Endodermal cell (in vitro differentiated cells): ENCODE data around the gene DUSP6. TPM values are rescaled to one million over a fixed set of nuclear protein-coding genes. Genes with fewer than 3 reads are reported as not detected.

Experiments used
- DNase-seq: peaks from one replicate; pipeline ENCODE4 v3.0.0-alpha.2; 2017
- H3K27ac ChIP-seq: 2 replicates; pipeline ENCODE4 v1.5.1; 2013; ENCODE audit warnings: mild to moderate bottlenecking, low read depth, low read length, moderate library complexity
- H3K27me3 ChIP-seq: 2 replicates; pipeline ENCODE4 v1.6.1; 2013; ENCODE audit warnings: mild to moderate bottlenecking, low read length, moderate library complexity; ENCODE audit not compliant: insufficient read depth, control insufficient read depth, poor library complexity, severe bottlenecking
- H3K36me3 ChIP-seq: 2 replicates; pipeline ENCODE4 v1.7.0; 2013; ENCODE audit warnings: mild to moderate bottlenecking, low read length, moderate library complexity; ENCODE audit not compliant: control insufficient read depth, insufficient read depth
- H3K4me1 ChIP-seq: one replicate; pipeline ENCODE4 v1.7.0; 2013; ENCODE audit warnings: low read length; ENCODE audit not compliant: control insufficient read depth, insufficient read depth
- H3K4me3 ChIP-seq: 2 replicates; pipeline ENCODE4 v1.5.1; 2013; ENCODE audit warnings: mild to moderate bottlenecking, low read length, moderate library complexity
- H3K9ac ChIP-seq: 2 replicates; pipeline ENCODE4 v1.6.1; 2013; ENCODE audit warnings: mild to moderate bottlenecking, low read length, moderate library complexity; ENCODE audit not compliant: poor library complexity, severe bottlenecking; ENCODE audit errors: extremely low read depth
- H3K9me3 ChIP-seq: 2 replicates; pipeline ENCODE4 v1.6.1; 2013; ENCODE audit warnings: mild to moderate bottlenecking, low read length, moderate library complexity; ENCODE audit not compliant: control insufficient read depth
- H3K27ac Mint-ChIP-seq: 2 replicates; pipeline ENCODE4 v1.8.0; 2020; ENCODE audit warnings: mixed read lengths
- H3K27me3 Mint-ChIP-seq: 2 replicates; pipeline ENCODE4 v1.8.0; 2021; ENCODE audit warnings: mild to moderate bottlenecking, mixed read lengths; ENCODE audit not compliant: insufficient read depth
- H3K36me3 Mint-ChIP-seq: 2 replicates; pipeline ENCODE4 v1.8.0; 2020; ENCODE audit warnings: low read depth, mixed read lengths
- H3K4me1 Mint-ChIP-seq: 2 replicates; pipeline ENCODE4 v1.8.0; 2020; ENCODE audit warnings: mixed read lengths
- H3K4me3 Mint-ChIP-seq: 2 replicates; pipeline ENCODE4 v1.8.0; 2020; ENCODE audit warnings: mild to moderate bottlenecking, moderate library complexity, mixed read lengths
- H3K9me3 Mint-ChIP-seq: 2 replicates; pipeline ENCODE4 v1.8.0; 2020; ENCODE audit warnings: mild to moderate bottlenecking, mixed read lengths
- CTCF ChIP-seq: fragments of 200-600 bp; sonication (generic); conservative IDR thresholded peaks from 2 replicates; pipeline ENCODE4 v1.5.0; 2021; ENCODE audit warnings: antibody characterized with exemption, mild to moderate bottlenecking
- WGBS, 2 experiments: methylation state at CpG; one replicate each; pipeline versions ENCODE4 v1.1.5 to v1.1.7; 2013; ENCODE audit warnings: missing lambda C conversion rate in 2 of 2, mixed read lengths in 1 of 2; ENCODE audit not compliant: insufficient coverage in 1 of 2, insufficient read length in 1 of 2; 5-methylcytosine and 5-hydroxymethylcytosine counted together
- total RNA-seq, 2 donors: library from RNA; stranded (reverse); fragmentation: NEBNext Ultra II Directional in 1 of 2; extraction: Animal tissue kit (Norgen Biotek cat#: 25700) in 1 of 2; gene quantifications; 2 replicates in 1 of 2; 3 replicates in 1 of 2; pipeline ENCODE4 v1.2.1, GENCODE V29; 2021

Gene DUSP6
- total RNA-seq, 2 donors from 2014 or later: 85.9 to 123 TPM

- H3K9ac ChIP-seq: no peak overlapping the region
- H3K9me3 ChIP-seq: no peaks in the 10 kb centered on the region
- H3K4me1 ChIP-seq: no peaks in the 10 kb centered on the region
- no peak overlapping the region for H3K4me3 ChIP-seq
- TF ChIP-seq CTCF: no peak
- H3K36me3 ChIP-seq: no peaks in the 10 kb centered on the region
- Mint-ChIP-seq H3K4me3 (no peak overlapping the region), H3K27ac (no peak overlapping the region), H3K27me3 (no peaks in the 10 kb centered on the region), H3K4me1 (peaks cover 25% of the 10 kb centered on the region), H3K9me3 (no peaks in the 10 kb centered on the region), H3K36me3 (peaks cover 3% of the 10 kb centered on the region)
- H3K27me3 ChIP-seq: no peaks in the 10 kb centered on the region
- no peak for DNase-seq
- no peak overlapping the region for H3K27ac ChIP-seq
Observed at GRCh38 chr12:89363582-89363981, 11.3 kb upstream of the DUSP6 start.

DNA sequence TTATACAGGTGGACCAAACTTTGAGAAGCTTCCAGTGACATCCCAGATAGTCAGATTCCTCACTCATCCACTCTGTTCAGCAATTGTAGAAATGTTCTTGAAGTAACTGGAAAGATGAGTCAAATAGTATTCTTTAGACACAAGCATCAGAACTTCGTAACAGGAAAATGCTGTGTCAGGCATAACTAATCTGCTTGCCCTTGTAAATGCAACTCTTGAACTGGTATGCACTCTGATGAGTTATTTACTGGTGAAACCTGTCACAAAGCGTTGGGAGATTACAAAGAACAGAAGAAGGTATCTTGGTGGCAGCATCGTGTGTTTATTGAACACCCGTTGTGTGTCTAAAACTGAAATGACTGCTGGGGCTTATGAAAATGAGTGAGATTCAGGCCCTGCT is 10.8 kb upstream of the DUSP6 start:
- no peak overlapping the region for H3K27ac ChIP-seq
- no peak overlapping the region for H3K9ac ChIP-seq
- peaks cover 27% of the 10 kb centered on the region for H3K4me1 Mint-ChIP-seq
- no peaks in the 10 kb centered on the region for H3K9me3 Mint-ChIP-seq
- H3K36me3 Mint-ChIP-seq: peaks cover 3% of the 10 kb centered on the region
- no peak for DNase-seq
- H3K4me1 ChIP-seq: no peaks in the 10 kb centered on the region
- no peaks in the 10 kb centered on the region for H3K9me3 ChIP-seq
- H3K27ac Mint-ChIP-seq: no peak overlapping the region
- H3K36me3 ChIP-seq: no peaks in the 10 kb centered on the region
- H3K27me3 ChIP-seq: no peaks in the 10 kb centered on the region
- no peak for TF ChIP-seq CTCF
- H3K27me3 Mint-ChIP-seq: no peaks in the 10 kb centered on the region
- H3K4me3 Mint-ChIP-seq: no peak overlapping the region
- WGBS, 2 experiments: 90 to 91% methylated on average over 2 to 4 of the region's 4 CpGs
- H3K4me3 ChIP-seq: no peak overlapping the region

DNA sequence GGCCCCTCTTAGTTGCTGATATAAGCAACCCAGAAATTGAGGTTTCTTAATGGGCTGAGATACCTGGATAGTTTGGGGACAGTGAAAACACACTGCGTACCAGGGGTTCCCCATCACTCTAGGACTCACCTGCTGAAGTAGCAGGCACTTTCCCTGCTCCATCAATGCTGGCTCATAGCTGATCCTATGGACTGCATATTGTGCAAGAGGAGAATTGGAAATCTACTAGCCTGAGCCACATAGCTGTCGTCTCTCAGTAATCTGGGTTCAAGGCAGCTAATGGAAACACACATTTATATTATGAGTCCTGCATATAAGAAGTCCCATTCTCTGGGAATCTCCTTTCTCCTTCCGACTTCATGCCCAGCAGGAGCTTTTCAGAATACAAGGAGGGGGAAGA is 7.3 kb upstream of the DUSP6 start:
- H3K4me1 Mint-ChIP-seq: peaks cover 59% of the 10 kb centered on the region
- H3K9me3 Mint-ChIP-seq: no peaks in the 10 kb centered on the region
- Histone ChIP-seq H3K9me3 (no peaks in the 10 kb centered on the region), H3K36me3 (no peaks in the 10 kb centered on the region), H3K4me3 (no peak overlapping the region), H3K9ac (no peak overlapping the region), H3K27ac (no peak overlapping the region), H3K4me1 (peaks cover 6% of the 10 kb centered on the region), H3K27me3 (no peaks in the 10 kb centered on the region)
- no peaks in the 10 kb centered on the region for H3K27me3 Mint-ChIP-seq
- no peak overlapping the region for H3K4me3 Mint-ChIP-seq
- no peak overlapping the region for H3K27ac Mint-ChIP-seq
- peaks cover 3% of the 10 kb centered on the region for H3K36me3 Mint-ChIP-seq
- no peak for TF ChIP-seq CTCF
- 91 to 100% methylated on average over 1 to 3 of the region's 3 CpGs for WGBS, 2 experiments
- no peak for DNase-seq
